Effector CD8-positive, alpha-beta T cell (primary cell): ENCODE results near the gene TPRKB.
A peak's percentile ranks its signal among the peaks of the same experiment; 100 is the strongest.
"Not testable (repeated sequence)": the region's sequence is repeated elsewhere in the genome, so short reads cannot be mapped to it uniquely, and the experiment has no call there.

Experiments
- DNase-seq: peaks from one replicate; lab custom pipeline; 2025; lab: John Stamatoyannopoulos, UW
- total RNA-seq, 4 experiments: gene quantifications; one replicate each; lab custom pipeline; 2026; lab: John Stamatoyannopoulos, UW

TPRKB gene
- 13.4 to 22.4 (median 15.7) reads per million in 4 experiments for total RNA-seq

DNA sequence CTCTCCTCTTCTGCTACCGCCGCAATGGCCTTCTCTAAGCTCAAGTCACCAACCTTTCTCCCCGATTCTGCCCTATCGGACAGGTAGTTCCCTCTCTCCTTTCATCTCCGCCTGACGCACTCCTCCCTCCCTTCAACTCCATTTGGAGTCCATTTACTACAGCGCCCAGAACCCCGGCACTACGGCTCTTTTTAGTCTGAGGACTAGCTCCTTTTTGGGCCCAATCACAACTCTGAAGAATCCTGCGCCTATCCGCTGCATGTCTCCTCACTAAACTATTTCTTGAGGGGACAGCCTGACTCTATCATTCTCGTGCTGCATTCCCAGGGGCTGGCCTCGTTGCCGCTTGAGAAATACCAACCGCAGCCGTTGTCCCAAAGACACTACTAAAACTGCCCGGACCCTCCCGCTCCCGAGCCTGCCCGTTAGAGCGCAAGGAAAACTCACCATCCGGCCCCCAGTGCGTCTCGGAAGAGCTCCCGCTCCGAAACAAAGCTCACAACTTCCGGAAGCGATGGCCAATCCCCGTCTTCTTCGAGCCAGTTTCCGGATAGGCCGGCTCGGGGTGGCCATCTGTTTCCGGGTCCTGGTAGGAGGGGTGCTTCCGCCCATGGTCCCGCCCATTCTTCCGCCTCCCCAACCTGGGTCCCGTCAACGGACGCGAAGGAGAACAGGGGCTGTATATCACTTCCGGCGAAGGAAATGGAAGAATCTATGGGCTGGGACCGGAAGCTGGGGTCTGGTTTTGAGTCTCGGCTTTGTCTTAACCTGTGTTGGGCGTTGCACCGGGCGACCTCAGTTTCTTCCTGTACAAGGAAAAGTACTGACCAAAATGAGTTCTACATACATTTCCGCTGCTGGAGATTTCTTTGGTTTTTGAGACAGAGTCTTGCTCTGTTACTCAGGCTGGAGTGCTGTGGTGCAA lies at the start of gene TPRKB:
TPRKB (minus strand) TSS at position 491 of the 925 bp plus-strand sequence. CDS start 2,776 bp downstream, outside the sequence.
- DNase-seq: peak; percentile 88

DNA sequence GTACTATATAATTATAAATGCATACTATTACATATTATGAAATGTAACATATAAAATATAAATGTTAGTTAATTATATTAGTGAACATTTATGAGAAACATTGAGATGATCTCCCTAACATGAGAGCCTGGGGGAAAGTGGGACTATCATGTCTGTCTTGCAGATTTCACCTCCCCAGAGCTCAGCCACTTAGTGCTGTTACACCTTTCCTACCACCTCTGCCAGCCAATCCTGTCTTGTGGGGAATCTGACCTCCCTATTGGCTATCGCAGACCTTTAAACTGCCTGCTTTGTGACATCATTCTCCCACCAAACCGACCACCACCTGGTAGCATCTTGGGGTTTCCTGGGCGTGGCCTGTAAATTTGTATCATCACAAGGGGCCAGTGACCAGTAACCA lies 46.7 kb upstream of the TPRKB start, which contains the start of gene C2orf78:
C2orf78 (plus strand) TSS at position 301 of the 400 bp plus-strand sequence. CDS start 127 bp downstream, outside the sequence.
- DNase-seq: not testable (repeated sequence)

DNA sequence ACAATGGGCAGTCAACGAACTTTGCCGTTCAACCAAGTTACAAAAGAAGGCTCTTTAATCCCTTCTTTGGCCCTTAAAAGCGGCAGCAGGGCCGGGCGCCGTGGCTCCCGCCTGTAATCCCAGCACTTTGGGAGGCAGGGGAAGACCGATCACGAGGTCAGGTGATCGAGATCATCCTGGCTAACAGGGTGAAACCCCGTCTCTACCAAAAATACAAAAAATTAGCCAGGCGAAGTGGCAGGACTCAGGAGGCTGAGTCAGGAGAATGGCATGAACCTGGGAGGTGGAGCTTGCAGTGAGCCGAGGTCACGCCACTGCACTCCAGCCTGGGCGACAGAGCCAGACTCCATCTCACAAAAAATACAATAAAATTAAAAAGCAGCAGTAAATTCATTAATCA lies 46.3 kb upstream of the TPRKB start:
- not testable (repeated sequence) for DNase-seq

GRCh38 chr2:73780237-73780582 lies 43.1 kb upstream of the TPRKB start:
- DNase-seq: no peak

GRCh38 chr2:73779467-73780236 lies 42.5 kb upstream of the TPRKB start, which contains the start of gene DUSP11:
Gene DUSP11 (minus strand): TSS chr2:73780103. CDS start chr2:73779974, 129 bp downstream.
- DNase-seq: peak; percentile 97

- DNase-seq: not testable (repeated sequence)
These were observed 41.8 kb upstream of the TPRKB start for GRCh38 chr2:73778867-73779466.

GRCh38 chr2:73776869-73777519 lies 39.8 kb upstream of the TPRKB start:
- no peak for DNase-seq

DNA sequence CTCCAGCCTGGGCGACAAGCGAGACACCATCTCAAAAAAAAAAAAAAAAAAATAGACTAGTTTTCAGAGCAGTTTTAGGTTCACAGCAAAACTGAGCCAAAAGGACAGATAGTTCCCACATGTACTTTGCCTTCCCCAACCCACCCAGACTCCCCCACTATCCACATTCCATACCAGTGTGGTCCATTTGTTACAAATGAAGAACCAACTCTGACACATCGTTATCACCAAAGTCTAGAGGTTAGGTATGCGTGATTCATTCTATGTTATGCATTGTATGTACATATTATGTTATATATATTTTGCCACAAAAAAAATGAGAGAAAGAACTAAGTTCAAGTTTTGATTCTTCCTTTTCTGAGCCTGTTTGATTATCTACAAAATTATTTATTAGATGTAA lies 39.2 kb upstream of the TPRKB start:
- DNase-seq: no peak

- DNase-seq: no peak
These were observed 35.7 kb upstream of the TPRKB start for GRCh38 chr2:73772819-73773218.

DNA sequence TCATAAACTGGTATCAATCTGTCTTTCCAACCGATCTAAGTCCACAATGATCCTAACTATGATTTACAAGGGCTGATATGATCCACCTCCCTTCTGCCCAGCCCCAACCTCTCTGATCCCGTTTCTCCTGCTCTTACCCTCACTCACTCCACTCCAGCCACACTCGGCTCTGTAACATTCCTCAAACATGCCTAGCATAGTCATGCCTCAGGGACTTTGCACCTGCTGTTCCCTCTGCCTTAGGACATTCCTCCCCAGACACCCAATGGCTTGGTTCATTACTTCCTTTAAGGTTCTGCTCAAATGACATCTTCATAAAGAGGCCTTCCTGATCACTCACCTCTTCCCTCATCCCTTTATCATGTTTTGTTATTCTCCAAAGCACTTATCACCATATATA lies 33.6 kb upstream of the TPRKB start:
- no peak for DNase-seq

DNA sequence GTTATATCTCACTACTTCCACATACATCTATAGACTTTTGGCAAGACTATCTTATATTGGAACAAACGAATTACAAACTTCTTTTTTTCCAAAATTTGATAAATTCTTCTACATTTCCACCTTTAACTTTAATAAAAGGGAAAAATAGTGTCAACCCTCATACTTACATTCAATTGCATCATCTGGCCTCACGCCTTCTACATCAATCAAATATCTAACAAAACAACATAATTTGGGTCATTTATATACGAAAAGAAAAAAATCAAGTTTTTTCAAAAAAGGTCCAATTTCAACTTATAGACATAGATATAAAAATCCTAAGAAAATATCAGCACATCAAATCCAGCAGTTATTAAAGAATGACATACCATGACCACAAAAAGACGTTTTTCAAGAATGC lies 29.8 kb upstream of the TPRKB start:
- DNase-seq: no peak

- DNase-seq: no peak
These were observed 29.2 kb upstream of the TPRKB start for GRCh38 chr2:73766349-73766748.

GRCh38 chr2:73764945-73765344 lies 27.8 kb upstream of the TPRKB start:
- DNase-seq: no peak

DNA sequence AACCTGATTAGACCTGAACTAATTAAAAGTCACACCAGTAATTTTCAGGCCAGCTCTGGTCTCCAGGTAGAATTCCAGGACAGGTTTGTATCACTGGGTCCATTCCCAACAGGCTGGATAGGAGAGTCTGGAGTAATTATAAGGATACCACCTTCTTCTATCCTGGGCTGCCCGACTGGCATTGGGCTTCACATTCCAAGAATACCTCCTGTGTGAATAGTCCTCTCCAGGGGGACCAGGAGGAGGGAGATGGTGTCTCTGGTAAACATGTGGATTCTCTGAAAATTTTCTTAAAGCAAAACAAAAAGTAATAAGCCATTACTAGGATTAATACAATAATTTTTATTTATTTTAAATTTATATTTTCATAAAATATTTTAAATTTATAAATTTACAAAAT lies 25.4 kb upstream of the TPRKB start:
- no peak for DNase-seq

DNA sequence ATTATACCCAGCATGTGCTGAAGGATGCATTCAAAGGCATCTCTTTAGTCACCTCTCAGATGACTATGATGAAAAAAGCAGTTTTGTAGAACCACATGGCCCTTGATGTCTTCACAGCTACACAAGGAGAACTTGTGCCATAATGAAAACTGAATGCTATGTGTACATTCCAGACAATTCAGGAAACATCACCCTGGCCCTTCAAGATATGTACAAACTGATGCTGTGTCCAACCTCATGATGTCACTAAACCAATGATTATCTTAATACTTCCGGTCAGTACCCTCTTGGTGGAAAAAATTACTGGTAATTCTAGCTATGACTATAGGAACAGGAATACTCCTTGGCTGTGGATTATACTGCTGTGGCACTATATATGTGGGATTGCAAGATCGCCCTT lies 22.8 kb upstream of the TPRKB start:
- no peak for DNase-seq

DNA sequence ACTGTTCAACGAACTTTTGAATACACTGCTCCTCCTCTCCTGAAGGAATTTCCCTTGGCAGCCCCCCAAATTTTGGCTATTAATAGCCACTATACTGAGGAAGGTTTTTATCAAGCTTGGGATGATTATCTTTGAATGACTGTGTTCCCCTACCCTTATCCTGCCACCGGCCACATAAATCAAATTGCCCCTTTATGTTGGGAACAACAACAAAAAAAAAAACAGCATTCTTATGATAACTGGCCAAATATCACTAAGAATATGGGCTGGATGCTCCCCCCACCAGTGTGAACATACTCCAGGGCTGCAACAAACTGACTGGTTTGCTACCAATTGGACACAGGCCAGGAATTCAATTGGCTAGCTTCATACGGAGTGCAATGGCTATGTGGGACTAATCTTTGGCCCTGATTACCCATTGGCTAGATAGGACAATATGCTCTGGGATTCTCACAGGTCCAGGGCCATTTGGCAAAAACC lies 22.2 kb upstream of the TPRKB start:
- DNase-seq: no peak

GRCh38 chr2:73754332-73754731 lies 17.2 kb upstream of the TPRKB start:
- DNase-seq: not testable (repeated sequence)

DNA sequence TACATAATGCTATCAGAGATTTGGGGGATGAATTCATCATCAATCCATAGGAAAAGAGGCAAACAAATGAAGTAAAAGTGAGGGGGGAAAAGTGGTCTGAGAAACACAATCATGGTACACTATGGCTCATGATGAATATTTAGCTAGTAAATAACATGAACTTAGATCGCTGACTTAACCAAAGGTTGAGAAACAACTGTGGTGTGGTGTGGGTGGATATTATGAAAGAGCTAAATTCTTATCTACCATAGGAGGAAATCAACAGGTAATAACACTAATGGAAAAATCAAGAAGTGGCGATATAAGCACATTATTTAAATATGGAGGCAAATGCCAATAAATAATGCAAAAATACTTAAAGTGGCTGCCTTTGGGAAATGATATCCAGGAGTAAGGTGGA lies 12.2 kb upstream of the TPRKB start:
- no peak for DNase-seq

- no peak for DNase-seq
These were observed 9.7 kb upstream of the TPRKB start for GRCh38 chr2:73746877-73747208.

DNA sequence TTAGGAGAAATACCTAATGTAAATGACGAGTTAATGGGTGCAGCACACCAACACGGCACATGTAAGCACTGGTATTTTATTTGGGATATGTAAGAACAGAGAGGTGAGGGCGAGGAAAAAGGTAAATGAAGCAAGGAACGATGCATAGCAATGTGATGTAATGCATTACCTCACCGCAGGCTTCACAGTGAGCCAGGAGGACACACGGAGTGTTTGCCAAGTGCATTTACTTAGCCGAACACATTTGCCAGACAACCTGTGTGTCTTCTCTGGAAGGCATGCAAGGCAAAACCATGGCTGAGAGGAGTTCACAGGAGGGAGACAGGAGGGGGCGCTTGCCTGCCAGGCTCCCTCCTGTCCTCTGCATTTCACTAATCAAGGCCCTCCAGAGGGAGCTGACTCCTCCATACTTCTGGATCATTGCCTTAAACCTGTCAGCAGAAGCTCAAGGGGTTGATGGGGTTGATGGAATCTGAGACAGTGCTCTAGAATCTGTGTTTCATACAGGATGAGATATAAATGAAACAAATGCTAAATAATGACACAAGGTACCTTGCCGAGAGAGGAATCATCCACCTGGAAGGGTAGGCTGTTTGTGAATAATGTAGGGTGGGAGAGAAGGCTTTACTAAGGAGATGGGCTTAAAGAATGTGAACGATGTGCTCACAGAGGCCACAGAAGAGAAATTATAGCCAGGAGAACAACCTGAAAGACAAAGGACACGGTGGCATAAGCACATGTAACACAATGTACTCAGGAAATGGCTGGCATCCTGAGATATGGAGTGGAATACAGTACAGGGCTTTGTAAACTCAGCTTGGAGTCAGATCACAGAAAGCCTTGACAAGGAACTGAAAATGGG lies 9.1 kb upstream of the TPRKB start:
- no peak for DNase-seq

DNA sequence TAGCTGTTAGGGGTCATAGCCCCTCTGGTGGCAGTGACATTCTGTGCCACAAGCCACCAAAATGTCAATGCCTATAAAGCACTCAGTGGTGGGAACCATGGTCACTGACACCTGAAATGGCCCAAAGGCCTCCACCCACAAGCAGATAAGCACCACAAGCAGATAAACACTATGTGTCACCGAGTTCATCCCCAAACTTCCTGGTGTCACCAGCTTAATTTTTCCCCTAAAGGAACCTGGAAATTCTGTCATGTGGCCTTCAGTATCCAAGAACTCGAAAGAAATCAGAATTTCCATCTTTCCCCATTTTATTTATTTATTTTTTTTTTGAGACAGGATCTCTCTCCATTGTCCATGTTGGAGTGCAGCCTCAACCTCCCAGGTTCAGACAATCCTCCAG lies 3.6 kb upstream of the TPRKB start:
- DNase-seq: no peak
